CD4-positive, alpha-beta memory T cell (primary cell): ENCODE measurements around the gene GPR107. TPM values are rescaled to one million over a fixed set of nuclear protein-coding genes. Genes with fewer than 3 reads are reported as not detected.

Experiments
- CTCF ChIA-PET: fragments of 350-600 bp; sonication (Branson Sonifier 250); formaldehyde crosslinking; loops from one replicate; lab custom pipeline; 2021; ENCODE audit warnings: inconsistent platforms; ENCODE audit not compliant: partially characterized antibody; lab: Charles Lee
- POLR2A ChIA-PET: fragments of 350-600 bp; sonication (Branson Sonifier 250); formaldehyde crosslinking; loops from one replicate; lab custom pipeline; 2021; ENCODE audit not compliant: partially characterized antibody; lab: Charles Lee
- DNase-seq, 5 donors: peaks; one replicate each; pipeline versions ENCODE4 v3.0.0 to v3.0.0-alpha.2; 2020 to 2022; ENCODE audit warnings: mixed read lengths in 1 of 5
- H3K27ac ChIP-seq: one replicate; pipeline ENCODE4 v1.7.0; 2013; ENCODE audit warnings: low read depth, low read length
- H3K27me3 ChIP-seq: 2 replicates; pipeline ENCODE4 v1.7.0; 2013; ENCODE audit warnings: mild to moderate bottlenecking, low read length, moderate library complexity; ENCODE audit not compliant: insufficient read depth
- H3K36me3 ChIP-seq: 2 replicates; pipeline ENCODE4 v1.7.0; 2013; ENCODE audit warnings: mild to moderate bottlenecking, low read length, moderate library complexity; ENCODE audit not compliant: insufficient read depth
- H3K4me1 ChIP-seq: 2 replicates; pipeline ENCODE4 v1.7.0; 2013; ENCODE audit warnings: mild to moderate bottlenecking, low read length, moderate library complexity; ENCODE audit not compliant: insufficient read depth
- H3K4me3 ChIP-seq, 2 donors: one replicate each; pipeline ENCODE4 v1.7.0; 2013; ENCODE audit warnings: low read length in 2 of 2, mild to moderate bottlenecking in 1 of 2
- H3K9me3 ChIP-seq, 2 donors: one replicate each; pipeline ENCODE4 v1.7.0; 2013; ENCODE audit warnings: low read length in 2 of 2, control low read depth in 1 of 2; ENCODE audit not compliant: control insufficient read depth in 1 of 2
- H3K27ac Mint-ChIP-seq, 7 donors: one replicate each; pipeline ENCODE4 v1.8.0; 2020 to 2021; ENCODE audit warnings: mixed read lengths in 7 of 7, mild to moderate bottlenecking in 6 of 7, inconsistent platforms in 3 of 7, moderate library complexity in 3 of 7
- H3K27me3 Mint-ChIP-seq, 2 donors: one replicate each; pipeline ENCODE4 v1.8.0; 2020 to 2021; ENCODE audit warnings: mixed read lengths in 2 of 2
- H3K36me3 Mint-ChIP-seq, 2 donors: one replicate each; pipeline ENCODE4 v1.8.0; 2020 to 2021; ENCODE audit warnings: mixed read lengths in 2 of 2, inconsistent platforms in 1 of 2, mild to moderate bottlenecking in 1 of 2
- H3K4me1 Mint-ChIP-seq, 4 donors: one replicate each; pipeline ENCODE4 v1.8.0; 2020 to 2021; ENCODE audit warnings: mixed read lengths in 4 of 4, mild to moderate bottlenecking in 1 of 4
- H3K4me3 Mint-ChIP-seq, 8 donors: one replicate each; pipeline ENCODE4 v1.8.0; 2020 to 2021; ENCODE audit warnings: mixed read lengths in 8 of 8, mild to moderate bottlenecking in 7 of 8, moderate library complexity in 6 of 8, inconsistent platforms in 3 of 8
- H3K9me3 Mint-ChIP-seq, 8 donors: one replicate each; pipeline ENCODE4 v1.8.0; 2020 to 2021; ENCODE audit warnings: mixed read lengths in 8 of 8, mild to moderate bottlenecking in 5 of 8, inconsistent platforms in 3 of 8, moderate library complexity in 1 of 8
- intact Hi-C: fragments of 100-400 bp; cut with micrococcal nuclease; formaldehyde crosslinking; loops from one replicate; pipeline ENCODE4 v1.15.1; 2023
- polyA plus RNA-seq, 2 donors: library from polyadenylated mRNA; unstranded; fragments of 300-500 nt; fragmentation: Illumina TruSeq; gene quantifications; one replicate each; pipeline ENCODE4 v1.2.3, GENCODE V29; 2021
- total RNA-seq, 2 experiments: library from RNA; stranded (reverse); gene quantifications; one replicate each; pipeline ENCODE4 v1.2.3, GENCODE V29; 2021

The GPR107 gene
- total and polyA plus RNA-seq, 4 experiments from 2014 or later = 2.2 to 24.4 (median 13.6) TPM

DNA sequence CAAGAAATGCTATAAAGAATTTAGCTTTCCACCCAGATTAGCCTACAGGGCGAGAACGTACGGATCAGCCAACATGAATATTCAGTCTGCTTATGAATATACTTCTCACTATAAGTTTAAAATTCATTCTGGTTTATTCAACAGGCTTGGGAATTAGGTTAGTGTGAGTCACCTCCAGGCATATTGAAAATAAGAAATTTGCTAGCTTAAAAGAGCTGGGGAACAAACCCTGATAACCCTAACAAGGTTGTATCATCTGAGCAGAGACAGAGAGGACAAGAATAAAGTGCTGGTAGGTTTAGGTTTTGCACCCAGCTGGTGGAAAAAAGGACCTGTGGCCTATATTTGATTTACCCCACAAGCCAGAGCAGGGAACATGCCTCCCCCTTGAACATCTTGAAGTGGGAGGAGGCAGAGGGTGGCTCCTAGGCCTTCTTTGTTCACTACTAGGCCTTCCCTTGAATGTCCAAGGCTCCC lies 23.0 kb upstream of the GPR107 start:
- Histone ChIP-seq H3K27me3 (no peaks in the 10 kb centered on the region), H3K4me3 (peak overlapping the region in 1 of 2 donors; percentile 2), H3K4me1 (peaks cover 97% of the 10 kb centered on the region), H3K27ac (peak overlapping the region; percentile 77), H3K9me3 (no peaks in the 10 kb centered on the region), H3K36me3 (no peaks in the 10 kb centered on the region)
- Mint-ChIP-seq H3K4me1 (peaks cover 71 to 96% (median 82%) of the 10 kb centered on the region in 4 donors), H3K27me3 (no peaks in the 10 kb centered on the region), H3K27ac (peak overlapping the region; percentile 95 to 99 (median 98)), H3K9me3 (peaks cover 0 to 4% (median 0%) of the 10 kb centered on the region in 8 donors), H3K4me3 (peak overlapping the region; percentile 50 to 87 (median 73)), H3K36me3 (peaks cover 25 to 55% of the 10 kb centered on the region in 2 donors)
- DNase-seq = peak in 1 of 5 donors; percentile 64
- ChIA-PET POLR2A (interaction anchor here (0.7 to 7.4 kb wide), 13 partner anchors 9 to 145 kb away, joined by 3 to 83 read pairs (median 4); partner anchors contain the start of genes FNBP1 and GPR107), CTCF (interaction anchor here (0.8 to 1.1 kb wide), 2 partner anchors 20 to 24 kb away, joined by 4 read pairs; no protein-coding TSS in a partner anchor)
- intact Hi-C loops = no loop called here

GRCh38 chr9:130034570-130034969 lies 19.1 kb upstream of the GPR107 start:
- H3K4me3 ChIP-seq = no peak overlapping the region
- intact Hi-C loops = no loop called here
- H3K27ac Mint-ChIP-seq = peak overlapping the region; percentile 78 to 99 (median 94)
- no peaks in the 10 kb centered on the region for H3K27me3 ChIP-seq
- no peaks in the 10 kb centered on the region for H3K27me3 Mint-ChIP-seq
- POLR2A ChIA-PET = interaction anchor here (1.2 to 13.5 kb wide), 5 partner anchors 9 to 145 kb away, joined by 4 to 392 read pairs (median 6); no protein-coding TSS in a partner anchor
- peaks cover 3 to 45% of the 10 kb centered on the region in 2 donors for H3K36me3 Mint-ChIP-seq
- H3K27ac ChIP-seq = peak overlapping the region; percentile 38
- H3K9me3 Mint-ChIP-seq = no peaks in the 10 kb centered on the region
- H3K4me3 Mint-ChIP-seq = peak overlapping the region; percentile 4 to 100 (median 68)
- H3K4me1 ChIP-seq = peaks cover 89% of the 10 kb centered on the region
- no peaks in the 10 kb centered on the region for H3K36me3 ChIP-seq
- no peaks in the 10 kb centered on the region for H3K9me3 ChIP-seq
- CTCF ChIA-PET = interaction anchor here (0.7 kb wide), 1 partner anchor 13 kb away, joined by 4 read pairs; no protein-coding TSS in a partner anchor
- H3K4me1 Mint-ChIP-seq = peaks cover 64 to 93% (median 79%) of the 10 kb centered on the region in 4 donors
- peak in 1 of 5 donors; percentile 60 for DNase-seq

GRCh38 chr9:130036099-130036498 lies 17.6 kb upstream of the GPR107 start:
- POLR2A ChIA-PET = interaction anchor here (0.7 to 13.5 kb wide), 4 partner anchors 7 to 147 kb away, joined by 3 to 392 read pairs (median 46); no protein-coding TSS in a partner anchor
- no peaks in the 10 kb centered on the region for H3K9me3 ChIP-seq

DNA sequence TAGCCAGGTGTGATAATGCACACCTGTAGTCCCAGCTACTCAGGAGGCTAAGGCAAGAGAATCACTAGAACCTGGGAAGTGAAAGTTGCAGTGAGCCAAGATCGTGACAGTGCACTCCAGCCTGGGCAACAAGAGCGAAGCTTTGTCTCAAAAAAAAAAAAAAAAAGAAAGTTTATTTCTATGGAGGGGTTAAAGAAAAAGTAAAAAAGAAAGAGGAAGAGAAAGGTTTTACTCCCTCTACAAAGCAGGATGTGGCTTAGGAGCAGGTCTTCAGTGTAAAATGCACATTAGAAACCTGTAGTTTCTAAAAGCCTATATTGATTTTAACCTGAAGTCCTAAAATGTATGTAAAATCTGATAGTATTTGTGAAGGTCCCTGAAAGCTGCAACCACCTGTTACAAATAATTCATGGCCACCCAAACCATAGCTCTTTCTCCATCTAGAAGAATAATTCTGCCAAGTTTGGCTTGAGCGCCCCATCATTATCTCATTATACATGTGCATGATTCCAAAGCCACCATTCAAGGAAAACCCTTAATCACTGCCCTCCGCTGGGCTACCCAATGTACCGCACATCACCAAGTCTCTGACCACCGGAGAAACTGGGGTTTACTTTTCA lies 14.1 kb upstream of the GPR107 start:
- peak overlapping the region; percentile 98 to 100 (median 99) for H3K4me3 Mint-ChIP-seq
- ChIA-PET POLR2A (interaction anchor here (0.6 to 13.5 kb wide), 31 partner anchors 8 to 413 kb away, joined by 3 to 392 read pairs (median 5); partner anchors contain the start of genes C9orf78, GPR107, NTMT1 and TOR1A), CTCF (interaction anchor here (0.7 to 3.1 kb wide), 24 partner anchors 8 to 170 kb away, joined by 3 to 19 read pairs (median 4); partner anchors contain the start of gene GPR107)
- H3K9me3 Mint-ChIP-seq = peaks cover 0 to 2% (median 0%) of the 10 kb centered on the region in 8 donors
- H3K27me3 ChIP-seq = no peaks in the 10 kb centered on the region
- peaks cover under 1 to 50% of the 10 kb centered on the region in 2 donors for H3K36me3 Mint-ChIP-seq
- intact Hi-C loops = loop anchor here (1.0 to 5.0 kb wide), 4 partner anchors 32 to 92 kb away; no protein-coding TSS in a partner anchor
- H3K27me3 Mint-ChIP-seq = no peaks in the 10 kb centered on the region
- H3K4me1 Mint-ChIP-seq = peaks cover 44 to 87% (median 60%) of the 10 kb centered on the region in 4 donors
- H3K36me3 ChIP-seq = no peaks in the 10 kb centered on the region
- H3K27ac ChIP-seq = peak overlapping the region; percentile 95
- H3K9me3 ChIP-seq = no peaks in the 10 kb centered on the region
- peak overlapping the region; percentile 98 to 99 (median 99) for H3K27ac Mint-ChIP-seq
- peak overlapping the region; percentile 4 to 48 for H3K4me3 ChIP-seq
- peaks cover 60% of the 10 kb centered on the region for H3K4me1 ChIP-seq
- DNase-seq = peak in 4 of 5 donors; percentile 45 to 58 (median 50)

More at GRCh38 chr9:130036099-130036498, 17.6 kb upstream of the GPR107 start:
- intact Hi-C loops = loop anchor here (2.0 to 5.0 kb wide), 3 partner anchors 13 to 89 kb away; no protein-coding TSS in a partner anchor
- H3K36me3 Mint-ChIP-seq = peaks cover 3 to 48% of the 10 kb centered on the region in 2 donors
- H3K4me1 Mint-ChIP-seq = peaks cover 60 to 88% (median 74%) of the 10 kb centered on the region in 4 donors
- H3K27ac Mint-ChIP-seq = peak overlapping the region; percentile 86 to 99 (median 98)
- H3K27me3 Mint-ChIP-seq = no peaks in the 10 kb centered on the region
- Histone ChIP-seq H3K27me3 (no peaks in the 10 kb centered on the region), H3K36me3 (no peaks in the 10 kb centered on the region), H3K4me1 (peaks cover 79% of the 10 kb centered on the region), H3K4me3 (no peak overlapping the region), H3K27ac (peak overlapping the region; percentile 38)
- CTCF ChIA-PET = interaction anchor here (1.0 to 1.1 kb wide), 2 partner anchors 9 to 36 kb away, joined by 3 read pairs; no protein-coding TSS in a partner anchor
- DNase-seq = no peak
- no peaks in the 10 kb centered on the region for H3K9me3 Mint-ChIP-seq
- H3K4me3 Mint-ChIP-seq = peak overlapping the region; percentile 66 to 100 (median 99)

DNA sequence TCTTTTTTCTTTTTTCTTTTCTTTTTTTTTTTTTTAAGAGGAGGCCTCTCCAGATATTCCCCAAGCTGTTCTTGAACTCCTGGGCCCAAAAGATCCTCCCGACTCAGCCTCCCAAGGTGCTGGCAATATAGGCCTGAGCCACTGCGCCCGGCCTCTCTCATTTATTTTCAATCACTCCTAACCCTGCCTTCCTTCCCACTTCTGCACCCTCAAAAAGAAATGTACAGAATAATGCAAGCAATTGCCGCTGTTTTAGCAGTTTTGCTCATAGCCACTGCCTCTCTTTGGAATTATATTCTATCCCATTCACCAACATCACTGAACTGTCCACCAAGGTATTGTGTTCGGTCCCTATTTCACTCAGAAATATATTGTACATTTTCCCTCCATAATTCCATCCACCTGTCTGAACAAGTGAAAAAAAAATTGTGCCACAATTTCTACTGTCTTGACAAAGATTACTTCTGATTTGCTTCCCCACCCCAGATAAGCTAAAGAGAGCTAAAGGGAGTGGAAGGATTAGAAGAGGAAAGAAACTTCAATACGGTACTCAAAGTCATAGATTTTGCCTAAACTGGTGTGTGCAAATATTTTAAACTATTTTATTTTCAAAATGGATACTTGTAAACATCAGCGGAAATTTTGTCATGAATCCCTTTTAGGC lies 12.6 kb upstream of the GPR107 start:
- POLR2A ChIA-PET = interaction anchor here (0.7 to 13.5 kb wide), 21 partner anchors 11 to 209 kb away, joined by 3 to 392 read pairs (median 11); partner anchors contain the start of genes C9orf78, GPR107 and USP20
- H3K27ac Mint-ChIP-seq = peak overlapping the region; percentile 93 to 99 (median 99)
- intact Hi-C loops = loop anchor here (5.0 kb wide), 1 partner anchor 34 kb away; no protein-coding TSS in a partner anchor
- Histone ChIP-seq H3K4me3 (peak overlapping the region; percentile 89), H3K9me3 (no peaks in the 10 kb centered on the region), H3K27ac (peak overlapping the region; percentile 95), H3K27me3 (no peaks in the 10 kb centered on the region), H3K36me3 (no peaks in the 10 kb centered on the region), H3K4me1 (peaks cover 58% of the 10 kb centered on the region)
- CTCF ChIA-PET = interaction anchor here (0.5 to 5.8 kb wide), 10 partner anchors 12 to 247 kb away, joined by 3 to 38 read pairs (median 3); partner anchors contain the start of gene GPR107
- H3K4me3 Mint-ChIP-seq = peak overlapping the region; percentile 98 to 100 (median 99)
- H3K36me3 Mint-ChIP-seq = peaks cover 0 to 39% of the 10 kb centered on the region in 2 donors
- DNase-seq = no peak
- no peaks in the 10 kb centered on the region for H3K27me3 Mint-ChIP-seq
- peaks cover 45 to 88% (median 59%) of the 10 kb centered on the region in 4 donors for H3K4me1 Mint-ChIP-seq
- H3K9me3 Mint-ChIP-seq = peaks cover 0 to 2% (median 0%) of the 10 kb centered on the region in 8 donors

DNA sequence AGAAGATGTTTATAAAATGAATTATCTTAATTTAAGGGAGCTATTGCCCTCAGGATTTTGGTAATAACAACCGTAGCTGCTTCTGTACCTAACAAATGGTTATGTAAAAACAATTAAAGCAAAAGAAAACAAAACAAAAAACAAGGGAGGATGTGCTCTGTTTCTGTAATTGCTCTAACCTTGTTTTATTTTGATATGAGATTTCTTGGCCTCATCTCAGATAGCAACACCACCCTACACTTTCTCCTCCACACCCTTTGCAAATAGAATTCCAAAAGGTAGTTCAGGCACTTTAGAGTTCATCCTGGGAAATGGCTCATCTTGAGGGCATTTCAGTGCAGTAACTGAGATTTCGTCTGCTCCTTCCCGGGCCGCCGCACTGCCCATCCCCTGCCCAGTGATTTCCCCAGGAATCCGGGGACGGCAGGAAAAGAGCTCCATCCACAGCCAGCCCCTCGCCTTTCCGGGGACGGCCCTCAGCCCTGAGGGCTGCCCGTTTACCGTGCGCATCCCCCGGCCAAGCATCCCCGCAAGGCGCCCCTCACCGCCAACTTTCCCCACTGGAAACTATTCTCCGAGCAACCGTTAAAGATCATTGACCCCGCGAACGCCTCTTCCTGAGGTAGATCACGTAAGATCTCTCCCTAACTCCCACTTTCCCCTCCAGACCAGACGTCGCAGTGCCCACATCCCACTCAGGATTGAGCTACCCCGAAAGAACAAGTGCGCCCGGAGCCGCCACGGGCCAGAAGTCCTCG lies 11.9 kb upstream of the GPR107 start:
- peaks cover 52% of the 10 kb centered on the region for H3K4me1 ChIP-seq
- ChIA-PET CTCF (interaction anchor here (0.7 to 5.8 kb wide), 6 partner anchors 11 to 156 kb away, joined by 3 to 38 read pairs (median 3); partner anchors contain the start of gene GPR107), POLR2A (interaction anchor here (0.7 to 13.5 kb wide), 26 partner anchors 10 to 209 kb away, joined by 3 to 392 read pairs (median 7); partner anchors contain the start of genes C9orf78, GPR107 and USP20)
- peak overlapping the region; percentile 95 for H3K27ac ChIP-seq
- H3K9me3 ChIP-seq = no peaks in the 10 kb centered on the region
- Mint-ChIP-seq H3K27ac (peak overlapping the region; percentile 93 to 99 (median 99)), H3K9me3 (peaks cover 0 to 2% (median 0%) of the 10 kb centered on the region in 8 donors), H3K27me3 (no peaks in the 10 kb centered on the region), H3K4me3 (peak overlapping the region; percentile 98 to 100 (median 99)), H3K4me1 (peaks cover 40 to 81% (median 53%) of the 10 kb centered on the region in 4 donors), H3K36me3 (peaks cover 0 to 35% of the 10 kb centered on the region in 2 donors)
- peak overlapping the region; percentile 89 for H3K4me3 ChIP-seq
- intact Hi-C loops = loop anchor here (5.0 kb wide), 1 partner anchor 35 kb away; no protein-coding TSS in a partner anchor
- H3K36me3 ChIP-seq = no peaks in the 10 kb centered on the region
- H3K27me3 ChIP-seq = no peaks in the 10 kb centered on the region
- DNase-seq = no peak
